GM19452 (cell line): Measurements from ENCODE around the gene TRPM4.
A peak's percentile ranks its signal among the peaks of the same experiment; 100 is the strongest.
"Not testable (repeated sequence)": the region's sequence is repeated elsewhere in the genome, so short reads cannot be mapped to it uniquely, and the experiment has no call there.

Experiments used
- ATAC-seq: cut with Tn5 transposase; IDR thresholded peaks from one replicate; pipeline ENCODE4 v1.9.1; 2021; ENCODE audit not compliant: unreplicated experiment

Gene TRPM4

DNA sequence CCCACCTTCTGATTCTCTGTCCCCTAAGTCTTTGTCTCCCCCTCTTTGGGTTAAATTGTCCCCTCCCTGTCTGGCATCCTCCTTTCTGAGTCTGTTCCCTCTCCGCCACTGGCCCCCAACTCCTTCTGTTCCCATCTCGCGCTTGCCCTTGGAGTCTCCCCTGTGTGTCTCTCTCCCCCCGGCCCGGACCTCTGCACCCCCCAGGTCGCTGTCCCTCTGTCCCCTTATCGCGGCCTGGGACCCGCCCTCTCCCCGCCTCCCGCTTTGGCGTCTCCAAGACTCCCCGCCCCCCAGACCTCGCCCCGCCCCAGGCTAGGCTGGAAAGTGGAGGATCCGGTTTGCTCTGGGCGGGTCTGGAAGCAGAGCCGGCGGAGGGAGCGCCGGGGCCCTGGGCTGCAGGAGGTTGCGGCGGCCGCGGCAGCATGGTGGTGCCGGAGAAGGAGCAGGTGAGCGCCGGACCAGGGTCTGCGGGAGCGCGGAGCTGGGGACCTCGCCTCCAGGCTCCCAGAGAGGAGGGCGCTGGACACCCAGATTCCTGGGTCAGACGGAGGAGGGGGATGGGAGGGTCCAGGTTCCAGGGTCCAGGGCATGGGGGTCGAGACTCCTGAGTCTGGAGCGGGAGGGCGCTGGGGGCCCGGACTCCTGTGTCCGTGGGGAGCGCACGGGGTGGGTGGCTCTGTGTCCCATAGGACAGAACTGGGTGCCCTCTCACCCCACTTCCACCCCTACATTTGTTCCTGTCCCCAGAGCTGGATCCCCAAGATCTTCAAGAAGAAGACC, at the start of gene TRPM4:
TSS of gene TRPM4 (plus strand) at position 348 of the 780 bp plus-strand sequence. CDS start at position 423, 75 bp downstream.
- no peak for ATAC-seq

- ATAC-seq: no peak
Measured at GRCh38 chr19:49109051-49109450, 48.5 kb upstream of the TRPM4 start.

GRCh38 chr19:49109569-49110233, 47.9 kb upstream of the TRPM4 start:
- no peak for ATAC-seq

DNA sequence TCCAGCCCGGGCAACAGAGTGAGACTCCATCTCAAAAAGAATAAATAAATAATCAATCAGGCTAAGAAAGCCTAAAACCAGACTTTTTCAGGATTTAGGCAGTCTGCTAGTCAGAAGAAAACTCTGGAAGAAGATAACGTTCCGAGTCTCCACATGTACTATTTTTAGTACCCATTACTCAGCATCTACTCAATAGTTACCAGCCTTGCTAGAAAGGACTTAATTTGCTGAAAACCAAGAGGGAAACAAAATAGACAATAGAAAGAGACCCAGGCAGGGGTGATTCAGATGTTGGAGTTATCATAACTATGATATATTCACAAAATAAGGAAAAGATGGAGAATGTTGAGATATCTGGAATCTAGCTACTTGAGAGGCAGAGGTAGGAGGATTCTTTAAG, 47.0 kb upstream of the TRPM4 start:
- no peak for ATAC-seq

GRCh38 chr19:49111218-49111998, 46.2 kb upstream of the TRPM4 start:
- no peak for ATAC-seq

GRCh38 chr19:49113762-49114629, 43.6 kb upstream of the TRPM4 start, which contains the start of gene LIN7B:
TSS of gene LIN7B (plus strand) at chr19:49114370. CDS start at chr19:49114405, 35 bp downstream.
- peak; percentile 56 for ATAC-seq

DNA sequence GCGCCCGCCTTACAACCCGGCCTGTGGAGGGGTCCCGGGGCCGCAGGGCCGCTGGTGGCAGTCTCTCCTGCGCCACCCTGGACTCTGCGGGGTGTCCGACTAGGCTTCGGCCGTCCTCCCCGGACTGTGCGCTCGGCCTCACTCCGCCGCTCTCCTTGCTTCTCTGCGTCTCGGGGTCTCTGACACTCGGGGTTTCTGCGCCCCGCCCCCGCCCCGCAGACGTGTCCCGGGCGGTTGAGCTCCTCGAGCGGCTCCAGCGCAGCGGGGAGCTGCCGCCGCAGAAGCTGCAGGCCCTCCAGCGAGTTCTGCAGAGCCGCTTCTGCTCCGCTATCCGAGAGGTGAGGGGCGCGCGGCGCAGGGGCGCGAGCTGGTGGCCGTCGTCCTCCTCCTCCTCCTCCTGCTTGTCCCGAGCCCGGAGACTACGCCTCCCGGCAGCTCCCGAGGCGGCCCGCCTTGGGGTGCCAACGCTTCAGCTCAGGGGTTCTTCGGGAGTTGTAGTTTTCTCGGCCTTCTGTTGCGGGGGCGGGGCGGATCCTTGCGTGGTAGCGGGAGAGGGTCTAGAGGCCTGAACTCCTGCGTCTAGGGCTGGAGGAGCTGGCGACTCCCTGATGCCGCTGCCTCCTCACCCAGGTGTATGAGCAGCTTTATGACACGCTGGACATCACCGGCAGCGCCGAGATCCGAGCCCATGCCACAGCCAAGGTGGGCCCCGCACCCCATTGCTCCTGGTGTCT, 42.8 kb upstream of the TRPM4 start:
- ATAC-seq: no peak

DNA sequence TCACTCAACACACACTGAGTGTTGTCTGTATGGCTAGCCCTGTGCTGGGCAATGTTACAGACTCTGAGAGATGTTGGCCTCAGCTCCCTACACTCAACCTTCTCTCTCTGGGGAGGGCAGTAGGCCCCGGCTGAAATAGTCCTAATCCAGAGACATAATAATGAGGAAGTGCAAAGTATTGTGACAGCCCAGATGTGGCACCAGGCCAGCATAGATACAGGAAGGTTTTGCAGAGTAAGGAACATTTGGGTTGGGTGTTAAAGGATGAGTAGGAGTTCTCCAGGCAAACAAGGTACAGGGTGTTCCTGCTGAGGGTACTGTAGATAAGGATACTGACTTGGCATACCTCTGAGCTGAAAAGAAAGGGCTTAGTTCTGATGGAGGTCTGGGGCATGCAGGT, 41.0 kb upstream of the TRPM4 start:
- ATAC-seq: no peak

DNA sequence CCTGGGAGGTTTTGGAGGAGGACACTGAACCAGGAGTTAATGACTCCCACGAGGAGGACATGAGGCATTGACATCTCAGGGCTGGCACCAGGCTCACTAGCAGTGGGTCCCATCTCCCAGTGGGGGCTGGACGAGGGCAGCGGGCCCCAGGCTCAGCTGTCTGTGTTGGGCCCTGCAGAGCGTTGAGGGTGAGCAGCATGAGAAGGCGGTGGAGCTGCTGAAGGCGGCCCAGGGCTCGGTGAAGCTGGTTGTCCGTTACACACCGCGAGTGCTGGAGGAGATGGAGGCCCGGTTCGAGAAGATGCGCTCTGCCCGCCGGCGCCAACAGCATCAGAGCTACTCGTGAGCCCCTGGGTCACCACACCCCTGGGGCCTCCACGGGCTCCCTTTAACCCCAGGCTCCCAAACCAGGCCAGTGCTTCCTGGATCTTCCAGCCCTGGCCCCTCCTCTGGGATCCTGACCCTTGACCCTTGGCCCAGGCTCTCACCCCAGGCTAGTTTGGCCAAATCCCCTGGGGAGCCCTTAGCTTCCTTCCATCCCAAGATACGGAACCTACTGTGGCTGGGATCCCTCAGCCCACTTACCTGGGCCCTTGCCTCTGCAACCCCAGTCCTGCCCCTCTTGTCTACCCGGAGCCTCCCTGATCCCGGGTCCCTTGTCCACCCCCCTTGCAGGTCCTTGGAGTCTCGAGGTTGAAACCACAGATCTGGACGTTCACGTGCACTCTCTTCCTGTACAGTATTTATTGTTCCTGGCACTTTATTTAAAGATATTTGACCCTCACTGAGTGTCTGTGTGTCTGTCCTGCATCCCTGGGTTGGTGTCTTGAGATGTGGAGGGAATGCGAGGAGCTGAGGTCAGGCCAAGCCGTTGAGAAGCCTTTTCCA, 39.7 kb upstream of the TRPM4 start:
- no peak for ATAC-seq

DNA sequence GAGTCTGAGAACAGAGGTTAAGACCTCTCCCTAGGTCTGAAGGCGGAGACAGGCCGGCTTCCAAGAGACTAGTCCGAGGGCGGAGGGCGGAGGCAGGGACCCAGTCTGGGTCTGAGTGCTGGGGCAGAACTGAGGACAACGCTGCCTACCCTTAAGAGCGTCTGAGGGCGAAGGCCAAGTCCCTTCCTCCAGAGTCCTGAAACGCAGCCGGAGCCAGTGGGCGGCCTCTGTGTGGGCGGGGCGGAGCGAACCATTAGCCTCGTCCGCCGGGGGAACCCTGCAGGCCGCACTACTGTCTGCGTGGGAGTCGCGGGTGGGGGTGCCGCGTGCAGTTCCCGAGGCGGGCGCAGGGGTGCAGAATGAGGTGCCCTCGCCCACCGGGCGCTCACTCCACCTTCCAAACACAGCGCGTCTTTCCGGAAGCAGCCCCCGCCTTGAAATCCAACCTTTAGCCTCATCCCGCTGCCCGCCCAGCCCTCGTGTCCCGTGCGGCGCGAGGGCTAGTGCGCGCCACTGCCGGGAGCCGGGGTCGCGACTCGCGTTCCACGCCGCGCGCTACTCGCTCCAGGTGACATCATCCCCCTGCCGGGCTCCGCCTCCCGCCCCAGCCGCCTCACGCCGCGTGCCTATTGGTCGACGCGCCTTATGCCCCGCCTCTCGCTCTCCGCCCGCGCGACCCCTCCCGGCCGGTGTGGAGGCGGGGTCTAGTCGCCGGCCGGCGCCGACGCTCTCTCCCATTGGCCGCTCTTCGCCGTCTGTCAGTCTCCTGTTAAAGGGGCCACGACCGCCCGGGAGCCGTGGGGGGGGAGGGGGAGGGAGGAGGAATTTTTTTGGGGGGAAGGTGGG, 38.8 kb upstream of the TRPM4 start, which contains the start of gene C19orf73:
TSS of gene C19orf73 (minus strand) at position 579 of the 846 bp plus-strand sequence. CDS start at position 458, 121 bp downstream.
- ATAC-seq: peak; percentile 71

DNA sequence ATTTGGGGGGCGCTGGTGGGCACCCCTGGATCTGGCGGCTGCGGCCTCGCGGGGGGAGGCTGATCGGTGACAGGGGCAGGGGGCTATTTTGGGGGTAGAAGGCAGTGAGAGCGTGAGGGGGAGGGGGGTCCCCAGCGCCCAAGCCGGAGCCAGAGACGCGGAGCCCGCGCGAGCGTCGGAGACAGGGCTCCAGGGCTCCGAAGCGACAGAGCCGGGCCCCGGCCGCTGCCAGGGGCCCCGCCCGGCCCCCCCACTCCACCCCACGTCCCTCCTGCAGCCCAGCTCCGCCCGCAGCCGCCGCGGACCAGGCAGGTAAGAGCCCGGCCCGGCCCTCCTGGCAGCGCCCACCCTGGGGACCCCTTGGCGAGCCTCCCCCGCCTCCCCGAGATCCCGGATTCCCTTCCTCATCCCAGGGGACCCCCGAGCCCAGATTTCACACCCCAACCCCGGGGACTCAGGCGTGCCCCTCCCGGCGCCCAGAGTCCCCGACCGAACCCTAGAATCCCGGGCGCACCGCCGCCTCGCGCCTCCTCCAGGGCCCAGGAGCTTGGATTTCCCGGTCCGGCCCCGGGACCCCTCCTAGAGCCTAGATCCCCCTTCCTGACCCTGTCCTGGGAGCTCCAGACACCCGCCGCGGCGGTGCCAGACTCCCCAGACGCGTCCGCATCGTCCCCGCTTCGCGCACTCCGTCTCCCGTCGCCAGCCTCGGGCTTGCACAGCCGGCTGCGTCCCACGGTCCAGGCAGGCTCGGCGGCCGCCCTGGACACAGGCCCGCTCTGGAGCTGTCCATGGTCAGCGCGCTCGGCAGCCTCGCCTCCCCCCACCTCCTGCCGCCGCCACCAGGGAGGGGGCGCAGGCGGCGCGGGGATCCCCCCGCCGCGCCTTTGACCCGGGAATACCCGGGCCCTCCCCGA, 37.9 kb upstream of the TRPM4 start, which contains the start of gene PPFIA3:
TSS of gene PPFIA3 (plus strand) at position 134 of the 914 bp plus-strand sequence. CDS start 8,330 bp downstream, outside the sequence.
- ATAC-seq: no peak

DNA sequence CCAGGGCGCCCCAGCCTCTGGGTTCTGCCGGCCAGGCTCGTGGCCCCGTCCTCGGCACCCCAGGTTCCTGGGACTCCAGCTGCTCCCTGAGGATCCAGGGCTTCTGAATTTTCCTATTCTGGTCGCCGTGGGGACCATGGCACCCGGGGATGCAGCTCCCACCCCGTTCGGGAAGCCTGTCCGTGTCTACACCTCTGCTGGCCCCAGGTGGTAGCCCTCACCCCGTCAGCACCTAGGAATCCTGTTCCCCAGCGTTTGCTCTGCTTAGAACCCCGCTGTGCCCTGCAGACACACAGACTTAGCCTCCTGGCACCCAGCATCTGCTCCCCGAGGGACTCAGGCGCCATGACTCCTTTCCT, 37.3 kb upstream of the TRPM4 start:
- ATAC-seq: no peak

DNA sequence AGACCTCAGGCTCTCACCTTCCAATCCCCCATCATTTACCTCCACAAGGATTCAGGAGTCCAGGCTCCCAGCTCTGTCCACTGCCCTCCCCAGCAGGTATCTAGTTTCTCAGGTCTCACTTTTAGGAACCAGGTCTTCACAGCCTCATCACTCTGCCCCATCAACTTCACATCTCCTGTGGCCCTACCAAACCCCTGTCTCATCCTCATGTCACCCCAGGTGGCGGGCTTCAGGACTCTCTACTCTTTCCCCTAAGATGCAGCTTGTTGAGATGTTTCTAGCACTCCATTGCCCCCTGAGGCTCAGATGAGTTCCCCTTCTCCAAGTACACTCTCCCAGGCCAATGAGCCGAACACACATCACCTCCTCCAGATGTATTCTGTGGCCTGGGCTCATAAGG, 36.7 kb upstream of the TRPM4 start:
- no peak for ATAC-seq

DNA sequence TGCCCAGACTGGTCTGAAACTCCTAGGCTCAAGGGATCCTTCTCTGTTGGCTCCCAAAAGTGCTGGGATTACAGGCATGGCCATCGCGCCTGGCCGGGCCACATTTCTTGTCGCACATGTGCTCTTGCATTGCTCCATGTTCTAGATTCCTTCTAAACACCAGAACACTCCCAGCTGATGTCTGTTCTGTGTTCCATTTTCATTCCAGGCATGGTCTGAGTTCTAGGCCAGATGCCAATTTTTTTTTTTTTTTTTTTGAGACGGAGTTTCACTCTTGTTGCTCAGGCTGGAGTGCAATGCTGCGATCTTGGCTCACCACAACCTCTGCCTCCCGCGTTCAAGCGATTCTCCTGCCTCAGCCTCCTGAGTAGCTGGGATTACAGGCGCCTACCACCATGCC, 35.8 kb upstream of the TRPM4 start:
- not testable (repeated sequence) for ATAC-seq

DNA sequence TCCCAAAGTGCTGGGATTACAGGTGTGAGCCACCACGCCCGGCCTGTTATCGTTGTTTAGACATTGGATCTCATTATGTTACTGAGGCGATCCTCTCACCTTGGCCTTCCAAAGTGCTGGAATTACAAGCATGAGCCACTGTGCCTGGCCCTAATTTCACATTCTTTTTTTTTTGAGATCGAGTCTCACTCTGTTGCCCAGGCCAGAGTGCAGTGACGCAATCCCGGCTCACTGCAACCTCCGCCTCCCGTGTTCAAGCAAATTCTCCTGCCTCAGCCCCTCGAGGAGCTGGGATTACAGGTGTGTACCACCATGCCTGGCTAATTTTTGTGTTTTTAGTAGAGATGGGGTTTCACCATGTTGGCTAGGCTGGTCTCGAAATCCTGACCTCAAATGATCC, 34.3 kb upstream of the TRPM4 start:
- not testable (repeated sequence) for ATAC-seq

GRCh38 chr19:49125025-49125731, 32.4 kb upstream of the TRPM4 start:
- no peak for ATAC-seq
